ENCODE data around the gene WNT5A.

The WNT5A gene

GRCh38 chr3:55487381-55488241, 505 bp upstream of the WNT5A start:
- TF ChIP-seq CTCF (IDR thresholded peaks at IDR 0.05; ENCODE audit: low read depth, low read length): no peak
- DNase-seq (ENCODE audit: extremely low read depth, low read depth): no peak

- DNase-seq (ENCODE audit: extremely low read depth, low read depth): no peak
- no peak for TF ChIP-seq CTCF (IDR thresholded peaks at IDR 0.05; ENCODE audit: low read depth, low read length)
These were observed 827 bp downstream of the WNT5A start for GRCh38 chr3:55486101-55486856.

- peak; percentile 61 for TF ChIP-seq CTCF (IDR thresholded peaks at IDR 0.05; ENCODE audit: low read depth, low read length)
- DNase-seq (ENCODE audit: extremely low read depth, low read depth): peak; percentile 82
These were observed 2.0 kb downstream of the WNT5A start for GRCh38 chr3:55484801-55485791.

GRCh38 chr3:55484191-55484689, 2.9 kb downstream of the WNT5A start:
- DNase-seq (ENCODE audit: extremely low read depth, low read depth): no peak
- TF ChIP-seq CTCF (IDR thresholded peaks at IDR 0.05; ENCODE audit: low read depth, low read length): no peak

GRCh38 chr3:55483196-55484095, 3.7 kb downstream of the WNT5A start:
- no peak for TF ChIP-seq CTCF (IDR thresholded peaks at IDR 0.05; ENCODE audit: low read depth, low read length)
- no peak for DNase-seq (ENCODE audit: extremely low read depth, low read depth)
